Epidermal melanocyte (primary cell): ENCODE data around the gene AKT3.

ENCODE experiments used
- DNase-seq: peaks from one replicate; pipeline ENCODE4 v3.0.0; 2011; ENCODE audit warnings: low spot score; ENCODE audit not compliant: insufficient read length

Gene AKT3

GRCh38 chr1:243732637-243733036 is 117.4 kb downstream of the AKT3 start:
- no peak for DNase-seq

DNA sequence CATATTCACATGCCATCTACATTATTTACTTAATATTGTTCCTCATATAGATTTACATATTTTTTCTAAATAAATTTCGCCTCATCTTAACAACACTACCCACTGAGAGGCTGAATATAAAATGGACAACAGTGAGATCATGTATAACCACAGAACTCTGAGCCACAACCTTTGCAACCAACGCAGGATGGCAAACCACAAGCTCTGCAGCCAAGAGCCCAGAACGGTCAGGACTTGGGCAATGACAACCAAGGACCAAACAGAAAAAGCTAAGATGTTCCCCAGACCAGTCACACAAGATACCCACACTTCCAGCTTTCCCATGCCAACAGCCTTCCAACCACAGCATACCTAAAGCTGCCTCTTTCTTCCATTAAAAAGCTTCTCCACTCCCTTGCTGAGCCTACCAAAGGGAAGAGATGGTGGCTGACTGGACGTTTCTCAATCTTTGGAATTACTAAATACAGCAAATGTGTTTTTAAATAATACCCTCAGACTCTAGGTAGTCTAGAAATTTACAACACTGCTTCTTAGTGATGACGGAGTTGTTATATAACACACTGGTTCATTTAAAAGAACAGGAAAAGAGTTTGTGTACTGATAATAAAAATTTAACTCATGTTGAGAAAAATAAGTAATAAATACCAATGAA is 117.9 kb downstream of the AKT3 start:
- DNase-seq, result no peak

- no peak for DNase-seq
These were observed 118.6 kb downstream of the AKT3 start for GRCh38 chr1:243731301-243731891.

DNA sequence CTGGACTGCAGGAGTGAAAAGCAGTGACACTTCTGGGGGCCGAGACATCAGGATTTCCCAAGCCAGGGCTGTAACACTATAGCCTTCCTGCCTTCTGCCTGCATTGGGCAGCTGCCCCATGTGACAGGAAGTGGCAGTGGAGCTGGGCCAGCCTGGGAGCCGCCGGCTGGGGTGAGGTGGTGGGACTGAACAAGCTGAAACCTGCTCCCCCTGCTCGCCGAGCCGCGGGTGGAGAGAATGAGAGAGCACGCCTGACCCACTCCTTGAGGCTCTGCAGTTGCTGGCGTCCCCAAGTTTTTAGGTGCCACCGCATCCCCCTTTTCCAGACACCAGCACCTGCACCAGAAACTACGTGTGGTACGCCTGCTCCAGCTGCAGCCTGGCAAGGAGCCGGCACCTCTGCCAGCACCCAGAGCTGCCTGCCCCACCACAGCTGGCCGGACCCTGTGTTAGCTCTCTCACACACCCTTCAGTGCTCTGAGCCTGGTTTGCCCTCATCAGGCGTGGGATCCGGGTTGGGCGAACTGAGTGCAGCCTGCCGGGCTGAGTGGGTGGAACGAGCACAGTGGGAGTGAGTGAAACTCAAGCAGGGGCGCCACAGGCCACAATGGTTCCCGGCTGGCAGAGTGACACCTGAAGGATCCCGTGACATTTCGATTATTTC is 119.4 kb downstream of the AKT3 start:
- DNase-seq, result no peak

DNA sequence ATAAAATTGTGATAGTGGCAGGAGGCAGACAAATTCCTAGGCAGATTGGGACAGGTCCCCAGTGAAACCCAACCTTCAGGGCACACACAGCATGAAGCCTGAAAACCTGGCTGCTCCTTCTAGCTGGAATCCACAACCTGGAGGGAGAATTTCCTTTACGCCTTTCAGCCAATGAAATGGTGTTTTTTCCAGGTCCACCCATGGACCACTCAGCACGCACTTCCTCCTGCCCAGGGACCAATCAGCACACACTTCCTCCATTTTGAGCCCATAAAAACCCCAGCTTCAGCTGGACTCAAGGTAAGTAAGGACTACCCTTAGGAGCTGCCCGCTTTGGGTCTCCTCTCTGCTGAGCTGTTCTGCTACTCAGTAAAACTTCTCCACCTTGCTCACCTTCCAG is 120.1 kb downstream of the AKT3 start:
- DNase-seq, result no peak

DNA sequence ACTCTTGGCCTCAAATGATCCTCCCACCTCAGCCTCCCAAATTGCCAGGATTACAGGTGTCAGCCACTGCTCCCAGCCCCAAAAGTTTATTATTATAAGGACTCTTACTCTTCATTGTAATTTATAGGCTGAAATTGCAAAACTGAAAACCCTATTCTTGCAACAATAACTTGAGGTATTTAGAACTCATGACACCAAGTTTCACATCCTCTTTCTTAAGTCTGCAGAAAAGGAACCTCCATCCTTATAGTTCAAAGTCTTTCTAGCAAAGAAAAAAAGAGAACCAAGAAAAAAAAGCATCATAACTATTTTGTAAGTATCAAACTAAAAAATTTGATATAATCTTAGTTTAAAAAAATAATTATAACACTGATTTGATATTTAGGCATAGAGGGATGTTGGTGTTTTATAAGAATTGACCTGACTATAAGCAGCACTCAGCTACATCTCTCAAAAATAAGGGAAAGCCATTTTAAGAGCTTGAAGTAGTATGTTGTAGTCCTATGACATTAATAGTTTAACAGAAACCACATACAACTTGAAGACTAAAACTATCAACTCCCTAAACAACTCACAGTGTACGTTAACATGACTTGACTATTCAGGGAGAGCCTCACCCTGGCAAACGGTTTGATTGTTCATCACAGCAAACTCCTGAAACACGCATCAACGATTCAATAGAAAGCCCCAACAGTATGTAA is 122.4 kb downstream of the AKT3 start:
- no peak for DNase-seq

GRCh38 chr1:243726806-243727502 is 123.1 kb downstream of the AKT3 start:
- no peak for DNase-seq

DNA sequence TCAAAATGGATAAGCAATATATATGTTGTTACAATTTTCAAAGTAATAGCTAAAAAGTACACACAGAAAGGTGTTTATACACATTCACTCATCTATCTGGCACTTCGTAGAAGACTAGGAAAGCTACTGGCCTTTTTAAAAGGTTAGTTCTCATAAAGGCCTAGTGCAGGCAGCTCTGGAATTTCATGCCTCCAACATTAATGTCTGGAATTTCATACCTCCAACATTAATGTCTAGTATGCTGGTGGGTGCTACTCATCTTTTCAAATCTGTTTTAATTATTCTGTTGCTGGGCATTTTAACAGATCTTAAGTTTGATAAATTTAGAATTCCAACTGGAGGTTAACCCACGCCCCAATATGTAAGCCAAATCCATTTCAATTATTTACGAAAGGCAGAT is 124.2 kb downstream of the AKT3 start:
- no peak for DNase-seq

DNA sequence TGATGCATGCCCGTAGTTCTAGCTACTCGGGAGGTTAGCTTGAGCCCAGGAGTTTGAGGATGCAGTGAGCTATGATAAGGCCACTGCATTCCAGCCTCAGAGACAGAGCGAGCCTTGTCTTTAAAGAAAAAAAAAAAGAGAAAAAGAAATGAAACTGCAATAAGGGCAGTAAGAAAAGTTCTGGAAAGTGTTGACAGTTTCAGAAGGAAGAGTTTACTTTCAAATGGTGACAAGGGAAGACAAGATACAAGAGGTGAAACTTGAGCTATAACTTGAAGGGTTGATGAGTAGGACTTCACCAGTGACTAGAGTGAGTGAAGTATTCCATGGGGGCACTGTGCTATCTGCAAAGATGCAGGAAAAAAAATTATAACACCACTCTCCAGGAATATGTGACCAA is 125.0 kb downstream of the AKT3 start:
- no peak for DNase-seq

GRCh38 chr1:243723458-243724043 is 126.5 kb downstream of the AKT3 start:
- DNase-seq, result no peak

DNA sequence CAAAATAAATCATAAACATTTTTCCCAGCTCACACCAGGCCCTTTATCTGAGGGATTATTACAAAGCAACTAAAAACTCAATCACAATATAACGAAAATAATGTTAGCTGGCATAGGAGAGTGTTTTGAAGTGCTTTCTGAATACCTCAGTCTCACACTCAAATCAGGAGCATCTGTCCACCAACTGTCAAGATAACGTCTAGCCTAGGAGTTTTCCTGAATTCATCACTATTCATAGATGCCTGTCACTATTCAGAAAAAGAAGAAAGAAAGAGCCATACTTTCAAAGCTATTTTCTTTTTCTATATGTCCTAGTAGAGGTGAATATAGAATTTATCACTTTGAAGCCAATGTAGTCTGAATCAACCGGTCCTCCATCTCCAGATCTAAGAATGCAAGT is 127.0 kb downstream of the AKT3 start:
- DNase-seq, result no peak

- no peak for DNase-seq
These were observed 130.6 kb downstream of the AKT3 start for GRCh38 chr1:243719476-243719875.

DNA sequence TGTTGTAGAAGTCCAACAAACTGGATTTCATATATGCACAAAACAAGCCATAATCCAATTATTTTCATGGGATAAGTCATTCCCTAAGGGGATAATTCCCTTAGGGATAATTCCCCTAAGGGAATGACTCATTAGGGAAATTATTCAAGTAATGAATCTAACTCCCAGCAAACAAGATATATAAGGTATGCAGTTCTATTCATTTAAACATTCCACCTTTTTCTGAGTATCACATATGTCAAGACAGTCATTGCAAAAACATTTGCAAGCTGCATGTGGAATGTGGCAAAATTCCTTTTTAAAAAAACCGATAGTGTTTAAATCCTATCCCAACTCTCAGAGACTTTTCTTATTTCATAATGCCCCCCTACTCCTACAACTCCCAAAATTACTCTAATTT is 131.2 kb downstream of the AKT3 start:
- DNase-seq, result no peak

- DNase-seq, result no peak
These were observed 132.0 kb downstream of the AKT3 start for GRCh38 chr1:243718022-243718421.

DNA sequence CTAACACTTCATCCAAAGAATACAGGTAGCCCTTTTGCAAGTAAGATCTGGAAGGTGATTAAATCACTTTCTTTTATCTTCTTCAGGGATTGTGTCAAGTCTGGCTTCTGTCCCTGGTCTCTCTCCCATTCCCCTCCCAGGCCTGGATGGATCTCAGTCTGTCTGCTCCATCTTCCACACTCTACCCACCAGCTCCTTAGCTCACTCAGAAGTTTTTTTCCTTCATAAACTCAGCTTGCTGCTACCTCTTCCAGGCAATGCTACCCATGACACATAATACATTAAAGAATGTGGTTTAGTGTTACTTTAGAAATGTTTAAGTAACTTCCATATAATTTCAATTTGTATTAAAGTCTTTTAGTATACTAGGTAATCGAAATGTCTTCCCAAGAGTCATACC is 133.1 kb downstream of the AKT3 start:
- no peak for DNase-seq

- no peak for DNase-seq
These were observed 134.8 kb downstream of the AKT3 start for GRCh38 chr1:243715285-243715684.

DNA sequence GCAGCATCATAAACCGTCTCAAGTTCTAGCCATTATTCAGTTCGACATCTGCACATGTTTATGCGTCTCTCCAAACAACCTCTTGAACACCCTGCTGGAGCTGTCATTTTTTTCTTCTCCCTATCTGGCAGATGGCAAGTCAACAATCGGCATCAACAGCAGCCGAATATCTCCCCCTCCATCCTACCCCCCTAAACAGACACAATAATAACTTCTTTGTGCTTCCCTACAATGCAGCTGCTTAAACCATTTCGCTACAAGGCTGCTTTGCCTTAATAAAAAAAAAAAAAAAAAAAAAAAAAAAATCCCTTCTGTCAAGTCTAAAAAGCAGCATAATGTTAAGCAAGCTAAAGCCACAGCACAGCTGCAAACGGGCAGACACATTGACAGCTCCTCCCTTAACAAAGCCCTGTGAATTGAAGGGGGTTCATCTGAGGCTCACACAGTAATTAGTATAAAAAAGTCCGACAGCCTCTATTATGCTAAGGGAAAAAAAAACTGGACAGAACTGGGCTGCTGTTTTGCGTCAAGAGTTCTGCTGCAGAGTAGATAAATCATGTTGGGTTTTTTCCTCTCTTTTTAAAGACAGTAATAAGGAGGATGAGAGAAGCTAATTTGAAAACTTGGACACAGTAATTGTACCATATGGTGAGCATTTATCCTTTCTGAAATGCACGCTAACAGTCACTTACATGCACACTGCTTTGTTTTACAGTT is 136.4 kb downstream of the AKT3 start:
- peak; percentile 71 for DNase-seq

GRCh38 chr1:243712941-243713340 is 137.1 kb downstream of the AKT3 start:
- DNase-seq, result no peak

- no peak for DNase-seq
These were observed 137.8 kb downstream of the AKT3 start for GRCh38 chr1:243712242-243712641.

- no peak for DNase-seq
These were observed 139.6 kb downstream of the AKT3 start for GRCh38 chr1:243710467-243710866.

DNA sequence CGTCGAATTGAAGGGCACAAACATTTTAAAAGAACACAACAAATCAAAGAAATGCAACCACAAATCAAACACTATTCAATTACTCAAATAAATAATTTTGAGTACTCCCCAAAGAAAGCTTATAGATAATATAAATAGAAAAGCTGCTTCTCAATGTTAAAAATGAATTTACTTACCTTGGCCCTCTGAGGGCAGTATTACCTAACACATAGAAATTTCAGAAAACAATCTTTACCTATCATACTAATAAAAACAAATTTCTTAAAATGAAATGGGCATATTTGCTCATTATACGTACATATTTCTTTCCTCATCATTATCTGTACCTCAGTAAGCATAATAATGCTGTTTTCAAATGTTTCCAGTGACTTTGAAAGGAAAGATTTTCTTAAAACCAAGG is 141.8 kb downstream of the AKT3 start:
- no peak for DNase-seq
